ENCODE measurements around the gene TRMT1.

The TRMT1 gene

GRCh38 chr19:13102416-13102665, 14.2 kb downstream of the TRMT1 start:
- DNase-seq (ENCODE audit: low spot score): no peak

- no peak for DNase-seq (ENCODE audit: low spot score)
These were observed 14.7 kb downstream of the TRMT1 start for GRCh38 chr19:13101590-13102415.

GRCh38 chr19:13100841-13101589, 15.5 kb downstream of the TRMT1 start:
- no peak for DNase-seq (ENCODE audit: low spot score)

- no peak for DNase-seq (ENCODE audit: low spot score)
These were observed 16.4 kb downstream of the TRMT1 start for GRCh38 chr19:13100031-13100588.

GRCh38 chr19:13099073-13099999, 17.2 kb downstream of the TRMT1 start:
- no peak for DNase-seq (ENCODE audit: low spot score)

- peak; percentile 64 for DNase-seq (ENCODE audit: low spot score)
These were observed 18.1 kb downstream of the TRMT1 start for GRCh38 chr19:13098277-13099072.

GRCh38 chr19:13097463-13098258, 18.9 kb downstream of the TRMT1 start:
- DNase-seq (ENCODE audit: low spot score): no peak

GRCh38 chr19:13097033-13097462, 19.5 kb downstream of the TRMT1 start:
- no peak for DNase-seq (ENCODE audit: low spot score)

GRCh38 chr19:13095934-13096927, 20.3 kb downstream of the TRMT1 start:
- no peak for DNase-seq (ENCODE audit: low spot score)

- no peak for DNase-seq (ENCODE audit: low spot score)
These were observed 21.2 kb downstream of the TRMT1 start for GRCh38 chr19:13095393-13095784.

- DNase-seq (ENCODE audit: low spot score): no peak
These were observed 21.7 kb downstream of the TRMT1 start for GRCh38 chr19:13094771-13095392.

- DNase-seq (ENCODE audit: low spot score): no peak
These were observed 22.4 kb downstream of the TRMT1 start for GRCh38 chr19:13094106-13094504.

GRCh38 chr19:13093407-13094105, 23.0 kb downstream of the TRMT1 start:
- peak; percentile 92 for DNase-seq (ENCODE audit: low spot score)

- no peak for DNase-seq (ENCODE audit: low spot score)
These were observed 23.8 kb downstream of the TRMT1 start for GRCh38 chr19:13092606-13093235.

GRCh38 chr19:13092158-13092543, 24.4 kb downstream of the TRMT1 start:
- DNase-seq (ENCODE audit: low spot score): no peak

- DNase-seq (ENCODE audit: low spot score): peak; percentile 94
These were observed 25.0 kb downstream of the TRMT1 start for GRCh38 chr19:13091400-13092157.

Data from GM03348 (cell line).